Mucosa of descending colon (tissue), 3 donors: ENCODE measurements around the gene CDH19. TPM values are rescaled to one million over a fixed set of nuclear protein-coding genes. Genes with fewer than 3 reads are reported as not detected.

ENCODE experiments used
- ATAC-seq: fragments of 200-7000 bp; cut with Tn5 transposase; one replicate; pipeline ENCODE4 v1.9.1; 2020; ENCODE audit warnings: mild to moderate bottlenecking, moderate library complexity
- DNase-seq, 3 donors: peaks; one replicate each; pipeline ENCODE4 v3.0.0-alpha.2; 2020
- H3K36me3 ChIP-seq: fragments of 200-600 bp; one replicate; pipeline ENCODE4 v1.8.0; 2021; ENCODE audit warnings: low read depth, mild to moderate bottlenecking
- H3K4me1 ChIP-seq: fragments of 200-600 bp; one replicate; pipeline ENCODE4 v1.8.0; 2021; ENCODE audit warnings: low read depth, mild to moderate bottlenecking
- H3K4me3 ChIP-seq: fragments of 200-600 bp; one replicate; pipeline ENCODE4 v1.8.0; 2021; ENCODE audit warnings: mild to moderate bottlenecking
- H3K9me3 ChIP-seq: fragments of 200-600 bp; one replicate; pipeline ENCODE4 v1.8.0; 2021; ENCODE audit warnings: mild to moderate bottlenecking
- intact Hi-C, 2 donors: fragments of 100-400 bp; cut with DNase I in 1 of 2; cut with micrococcal nuclease in 1 of 2; formaldehyde crosslinking; loops; one replicate each; pipeline versions ENCODE4 v1.11.0 to v1.11.1; 2022; cut with DNase I, micrococcal nuclease
- total RNA-seq, 3 donors: library from RNA; stranded (reverse); fragmentation: NEBNext Ultra II Directional in 2 of 3; extraction: Animal tissue kit (Norgen Biotek cat#: 25700) in 2 of 3; gene quantifications; one replicate each; pipeline versions ENCODE4 v1.2.1 to v1.2.4, GENCODE V29; 2021 to 2023
- TF ChIP-seq, protein P1 (sequence below): fragments of 200-600 bp; IDR thresholded peaks from one replicate; pipeline ENCODE4 v1.8.0; 2022; ENCODE audit warnings: antibody characterized with exemption, mild to moderate bottlenecking
- donor health status: DM: no; HTN: no; CAD: no; lungs with moderate emphysema.
- donor health status: DM: no; HTN: no; CAD: no.
- donor health status: DM: no; HTN: yes; CAD: no.

The CDH19 gene
- total RNA-seq, 3 donors from 2014 or later: 0.78 to 22.2 (median 2.2) TPM

DNA sequence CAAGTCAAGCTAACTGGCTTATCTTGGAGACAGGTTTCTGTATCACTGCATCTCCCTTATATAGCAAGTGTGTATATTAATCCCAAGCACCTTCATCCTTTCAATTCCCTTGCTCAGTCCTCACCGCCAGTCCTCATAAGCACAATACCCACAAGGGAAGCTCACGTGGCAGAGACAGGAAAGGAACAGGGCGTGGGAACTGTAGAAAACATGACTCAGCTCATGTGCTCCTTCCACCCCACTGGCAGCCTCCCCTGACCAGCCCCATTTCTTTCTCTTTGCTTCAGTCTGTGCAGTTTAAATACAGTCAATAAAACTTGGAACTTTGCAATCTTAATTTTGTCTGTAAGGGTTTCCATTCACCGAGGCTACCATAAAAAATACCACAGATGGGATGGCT, 36.5 kb upstream of the CDH19 start:
- no peak overlapping the region for H3K4me3 ChIP-seq
- intact Hi-C loops: no loop called here
- no peaks in the 10 kb centered on the region for H3K9me3 ChIP-seq
- DNase-seq (peak in 1 of 3 donors; percentile 22), ATAC-seq (peak; percentile 89)
- H3K36me3 ChIP-seq: no peaks in the 10 kb centered on the region
- TF ChIP-seq, protein P1, sequence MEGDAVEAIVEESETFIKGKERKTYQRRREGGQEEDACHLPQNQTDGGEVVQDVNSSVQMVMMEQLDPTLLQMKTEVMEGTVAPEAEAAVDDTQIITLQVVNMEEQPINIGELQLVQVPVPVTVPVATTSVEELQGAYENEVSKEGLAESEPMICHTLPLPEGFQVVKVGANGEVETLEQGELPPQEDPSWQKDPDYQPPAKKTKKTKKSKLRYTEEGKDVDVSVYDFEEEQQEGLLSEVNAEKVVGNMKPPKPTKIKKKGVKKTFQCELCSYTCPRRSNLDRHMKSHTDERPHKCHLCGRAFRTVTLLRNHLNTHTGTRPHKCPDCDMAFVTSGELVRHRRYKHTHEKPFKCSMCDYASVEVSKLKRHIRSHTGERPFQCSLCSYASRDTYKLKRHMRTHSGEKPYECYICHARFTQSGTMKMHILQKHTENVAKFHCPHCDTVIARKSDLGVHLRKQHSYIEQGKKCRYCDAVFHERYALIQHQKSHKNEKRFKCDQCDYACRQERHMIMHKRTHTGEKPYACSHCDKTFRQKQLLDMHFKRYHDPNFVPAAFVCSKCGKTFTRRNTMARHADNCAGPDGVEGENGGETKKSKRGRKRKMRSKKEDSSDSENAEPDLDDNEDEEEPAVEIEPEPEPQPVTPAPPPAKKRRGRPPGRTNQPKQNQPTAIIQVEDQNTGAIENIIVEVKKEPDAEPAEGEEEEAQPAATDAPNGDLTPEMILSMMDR: no peak
- H3K4me1 ChIP-seq: no peaks in the 10 kb centered on the region

GRCh38 chr18:66638856-66639629, 35.2 kb upstream of the CDH19 start:
- Histone ChIP-seq H3K4me3 (no peak overlapping the region), H3K36me3 (no peaks in the 10 kb centered on the region), H3K4me1 (no peaks in the 10 kb centered on the region), H3K9me3 (no peaks in the 10 kb centered on the region)
- intact Hi-C loops: no loop called here
- TF ChIP-seq, protein P1: no peak
- DNase-seq: no peak
- peak; percentile 74 for ATAC-seq

DNA sequence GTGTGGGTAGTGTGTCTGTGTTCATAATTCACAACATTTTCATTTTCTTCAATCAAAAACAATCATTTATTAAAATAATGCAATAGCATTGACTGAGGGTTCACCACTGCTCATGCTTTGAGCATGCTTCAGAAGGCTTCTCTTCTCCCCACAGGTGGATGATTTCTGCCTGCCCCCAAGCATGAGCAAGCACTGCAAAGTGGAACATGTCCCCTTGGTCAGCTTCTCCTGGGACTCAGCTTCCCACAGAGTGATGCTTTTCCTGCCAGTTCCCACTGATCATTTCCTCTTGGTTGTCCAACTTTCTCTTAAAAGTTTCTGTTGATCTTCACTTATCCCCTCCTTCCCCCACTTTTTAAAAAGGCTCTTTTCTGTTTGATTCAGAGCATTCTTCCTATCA, 31.5 kb upstream of the CDH19 start:
- Histone ChIP-seq H3K4me3 (no peak overlapping the region), H3K36me3 (no peaks in the 10 kb centered on the region), H3K4me1 (no peaks in the 10 kb centered on the region), H3K9me3 (no peaks in the 10 kb centered on the region)
- TF ChIP-seq, protein P1: no peak
- no peak for DNase-seq
- intact Hi-C loops: no loop called here
- ATAC-seq: no peak

- TF ChIP-seq, protein P1: no peak
Measured at GRCh38 chr18:66632756-66633155, 28.9 kb upstream of the CDH19 start.

DNA sequence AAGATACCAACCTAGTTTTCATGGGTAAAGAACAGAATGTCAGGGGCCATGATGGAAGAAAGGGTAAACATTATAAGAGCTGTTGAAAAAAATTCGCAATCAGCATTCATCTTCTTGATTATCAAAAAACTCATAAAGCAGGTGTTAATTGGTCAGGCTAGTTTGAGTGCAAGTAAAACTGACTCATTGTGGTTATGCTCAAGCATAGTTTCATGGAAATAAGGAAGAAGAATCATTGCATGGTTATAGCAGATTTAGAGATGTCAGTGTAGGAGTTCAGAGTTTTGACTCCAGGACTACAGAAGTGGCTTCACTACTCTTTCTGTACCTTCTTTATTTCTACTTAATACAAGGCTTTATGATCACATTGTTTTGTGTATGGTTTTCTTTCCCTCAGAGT, 26.9 kb upstream of the CDH19 start:
- H3K9me3 ChIP-seq: no peaks in the 10 kb centered on the region
- DNase-seq (no peak), ATAC-seq (no peak)
- H3K36me3 ChIP-seq: no peaks in the 10 kb centered on the region
- TF ChIP-seq, protein P1: no peak
- H3K4me3 ChIP-seq: no peak overlapping the region
- intact Hi-C loops: no loop called here
- H3K4me1 ChIP-seq: no peaks in the 10 kb centered on the region

More at GRCh38 chr18:66632756-66633155, 28.9 kb upstream of the CDH19 start:
- no peak overlapping the region for H3K4me3 ChIP-seq
- intact Hi-C loops: no loop called here
- ATAC-seq: no peak
- no peaks in the 10 kb centered on the region for H3K9me3 ChIP-seq
- DNase-seq: no peak
- H3K4me1 ChIP-seq: no peaks in the 10 kb centered on the region
- no peaks in the 10 kb centered on the region for H3K36me3 ChIP-seq
